LHCN-M2 (cell line): ENCODE results near the gene LRRC23. TPM values are rescaled to one million over a fixed set of nuclear protein-coding genes. Genes with fewer than 3 reads are reported as not detected.
"Not testable (repeated sequence)": the region's sequence is repeated elsewhere in the genome, so short reads cannot be mapped to it uniquely, and the experiment has no call there.

Source experiments
- DNase-seq: peaks from one replicate; pipeline ENCODE4 v3.0.0-alpha.2; 2012; ENCODE audit warnings: low read depth
- total RNA-seq: library from RNA; depleted of rRNA; stranded (reverse); fragments of >200 nt; gene quantifications from 2 replicates; pipeline ENCODE4 v1.2.3, GENCODE V29; 2014

The LRRC23 gene
- total RNA-seq, 1 experiment from 2014 or later: 5.3 TPM

DNA sequence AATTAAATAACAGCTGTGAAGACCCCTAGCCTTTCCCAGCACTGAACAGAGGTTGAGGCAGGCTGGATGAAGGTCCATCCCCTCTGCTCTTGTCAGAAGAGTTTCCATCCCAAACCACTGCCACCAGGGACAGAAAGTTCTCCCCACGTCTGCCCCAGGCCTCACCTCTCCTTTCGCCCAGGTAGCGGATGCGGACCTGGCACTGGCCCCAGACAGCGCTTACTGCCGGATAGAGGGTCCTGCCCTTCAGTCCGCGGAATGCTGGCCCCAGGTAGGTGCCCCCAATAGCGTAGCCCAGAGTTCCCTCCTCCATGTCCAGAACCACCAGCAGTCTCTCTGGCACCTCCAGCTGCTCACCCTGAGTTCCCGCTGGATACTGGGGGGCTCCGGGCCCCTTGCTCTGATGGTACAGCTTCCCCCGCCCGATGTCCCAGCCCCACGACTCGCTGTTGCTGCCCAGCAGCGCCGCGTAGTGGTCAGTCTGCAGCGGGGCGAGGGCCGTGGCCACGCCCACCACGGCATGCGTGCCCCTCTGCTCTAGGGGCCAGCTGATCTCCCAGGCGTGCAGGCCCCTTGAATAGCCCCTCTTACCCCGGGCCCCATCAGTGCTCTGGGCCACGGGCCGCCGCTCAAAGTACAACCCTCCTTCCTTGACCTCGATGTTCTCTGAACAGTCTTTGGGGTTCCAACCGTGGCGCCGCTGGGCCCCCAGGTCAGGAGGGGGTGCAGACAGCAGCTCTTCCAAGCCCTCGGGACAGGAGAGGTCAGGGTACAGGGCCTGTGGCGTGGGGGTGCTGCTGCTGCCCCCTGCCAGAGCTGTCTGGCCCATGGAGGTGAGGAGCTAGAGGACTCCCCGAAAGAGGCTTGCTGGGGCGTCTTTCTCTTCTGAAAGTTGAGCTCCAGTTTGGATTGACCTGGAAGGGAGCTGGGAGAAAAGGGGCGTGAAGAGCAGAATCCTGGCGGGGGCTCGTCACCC, 32.3 kb upstream of the LRRC23 start:
- peak; percentile 69 for DNase-seq

DNA sequence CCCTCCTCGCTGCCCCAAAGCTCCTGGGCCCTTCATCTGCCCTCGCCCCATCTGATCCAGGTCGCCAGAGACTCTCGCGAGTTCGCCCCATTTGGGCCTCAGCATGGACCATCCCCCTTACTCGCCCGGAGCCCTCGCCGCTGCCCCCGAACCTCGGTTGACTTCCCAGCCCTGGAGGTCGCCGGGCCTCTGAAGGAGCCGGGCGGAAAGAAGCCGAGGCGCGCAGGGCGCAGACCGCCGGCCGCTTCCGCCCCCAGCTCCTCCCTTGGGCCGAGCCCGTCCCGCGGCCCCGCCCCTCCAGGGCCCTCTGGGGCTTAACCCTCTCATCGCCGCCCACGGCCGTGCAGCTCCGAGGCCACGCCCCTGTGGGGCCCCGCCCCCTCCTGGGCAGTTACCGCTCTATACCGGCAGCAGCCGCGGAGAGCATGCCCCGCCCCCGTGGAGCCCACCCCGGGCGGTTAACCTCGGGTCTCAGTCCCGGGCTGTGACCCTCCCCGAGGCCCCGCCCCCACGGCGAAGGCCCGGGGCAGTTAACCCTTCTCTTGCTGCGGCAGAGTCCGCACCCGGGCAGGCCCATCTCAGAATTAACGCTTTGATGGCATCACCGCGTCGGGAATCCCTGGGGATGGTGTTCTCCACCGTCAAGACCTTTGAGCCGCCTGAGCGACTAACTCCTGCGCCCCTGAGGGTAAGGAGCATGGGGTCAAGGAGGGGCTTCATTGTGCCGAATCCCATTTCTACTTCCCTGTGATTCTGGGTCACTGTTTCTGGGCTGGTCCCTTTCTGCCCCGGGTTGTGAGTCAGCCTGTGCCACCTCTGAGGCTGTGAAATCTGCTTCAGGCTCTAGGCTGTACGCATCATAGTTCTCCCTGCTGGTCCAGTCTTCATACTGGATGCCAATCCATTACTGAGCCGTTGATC, 31.3 kb upstream of the LRRC23 start, which contains the start of gene SPSB2:
TSS of gene SPSB2 (minus strand) at position 210 of the 921 bp plus-strand sequence. CDS start 402 bp downstream, outside the sequence.
- DNase-seq: peak; percentile 95

DNA sequence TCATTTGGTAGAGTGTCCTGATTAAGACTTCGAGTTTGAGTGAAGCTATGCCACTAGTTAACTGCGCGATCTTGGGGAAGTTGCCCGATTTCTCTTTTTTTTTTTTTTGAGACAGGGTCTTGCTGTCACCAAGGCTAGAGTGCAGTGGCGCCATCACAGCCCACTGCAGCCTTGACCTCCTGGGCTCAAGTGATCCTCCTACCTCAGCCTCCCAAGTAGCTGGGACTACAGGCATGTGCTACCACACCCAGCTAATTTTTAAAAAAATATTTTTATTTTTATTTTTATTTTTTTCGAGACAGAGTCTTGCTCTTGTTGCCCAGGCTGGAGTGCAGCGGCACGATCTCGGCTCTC, 30.6 kb upstream of the LRRC23 start:
- not testable (repeated sequence) for DNase-seq

DNA sequence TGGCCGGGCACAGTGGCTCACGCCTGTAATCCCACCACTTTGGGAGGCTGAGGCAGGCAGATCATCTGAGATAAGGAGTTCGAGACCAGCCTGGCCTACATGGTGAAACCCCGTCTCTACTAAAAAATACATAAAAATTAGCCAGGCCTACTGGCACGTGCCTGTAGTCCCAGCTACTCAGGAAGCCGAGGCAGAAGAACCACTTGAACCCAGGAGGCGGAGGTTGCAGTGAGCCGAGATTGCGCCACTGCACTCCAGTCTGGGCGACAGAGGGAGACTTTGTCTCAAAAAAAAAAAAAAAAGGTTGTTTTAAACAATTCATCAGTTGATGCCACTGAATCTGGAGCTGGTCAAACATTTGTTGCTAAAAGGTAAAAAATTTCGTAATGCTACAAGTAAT, 24.8 kb upstream of the LRRC23 start:
- DNase-seq: not testable (repeated sequence)

DNA sequence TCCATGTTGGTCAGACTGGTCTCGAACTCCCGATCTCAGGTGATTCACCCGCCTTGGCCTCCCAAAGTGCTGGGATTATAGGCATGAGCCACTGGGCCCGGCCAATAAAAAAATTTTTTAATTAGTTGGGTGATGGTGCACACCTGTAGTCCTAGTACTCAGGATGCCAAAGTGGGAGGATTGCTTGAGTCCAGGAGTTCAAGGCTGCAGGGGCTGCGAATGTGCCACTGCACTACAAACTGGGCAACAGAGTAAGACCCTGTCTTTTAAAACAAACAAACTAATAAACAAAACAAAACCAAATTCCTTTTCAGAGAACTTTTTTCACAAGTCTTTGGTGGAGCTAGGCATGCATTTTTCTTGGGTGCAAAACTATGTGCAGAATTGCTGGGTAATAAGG, 21.4 kb upstream of the LRRC23 start:
- DNase-seq: no peak

DNA sequence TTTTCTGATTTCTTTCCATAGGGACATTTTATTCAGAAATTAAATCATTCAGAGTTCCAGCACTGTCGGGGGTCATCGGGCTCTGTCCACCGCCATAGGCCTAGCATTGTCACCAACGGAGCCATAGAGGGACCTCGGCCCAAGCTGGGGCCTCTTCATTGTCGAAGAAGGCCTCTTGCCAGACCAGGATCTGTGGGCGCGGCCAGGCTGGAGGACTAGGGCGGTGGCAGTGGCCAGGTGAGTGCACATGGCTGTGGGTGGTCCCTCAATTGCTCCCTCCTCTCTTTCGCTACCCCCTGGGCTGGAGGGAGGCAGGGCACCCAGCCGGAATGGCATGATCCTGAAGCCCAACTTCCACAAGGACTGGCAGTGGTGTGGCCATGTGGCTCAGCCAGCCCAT, 20.9 kb upstream of the LRRC23 start:
- no peak for DNase-seq

DNA sequence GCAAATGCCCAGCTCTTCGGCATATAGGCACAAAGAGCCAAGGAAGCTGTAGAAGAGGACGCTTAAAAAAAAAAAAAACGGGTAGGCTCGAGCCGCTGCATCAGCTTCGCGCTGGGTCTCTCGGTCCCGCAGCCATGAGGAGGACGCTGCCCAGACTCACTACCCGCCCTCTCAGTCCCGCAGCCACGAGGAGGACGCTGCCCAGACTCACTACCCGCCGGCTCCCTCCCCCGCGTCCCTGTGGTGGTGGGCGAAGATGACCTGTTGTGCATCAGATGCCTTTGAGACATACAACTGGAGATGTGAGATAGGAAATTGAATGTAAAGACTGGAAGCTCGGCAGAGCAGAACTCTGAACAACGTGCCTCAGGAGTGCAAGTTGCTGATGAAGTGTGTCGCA, 20.1 kb upstream of the LRRC23 start:
- DNase-seq: no peak

DNA sequence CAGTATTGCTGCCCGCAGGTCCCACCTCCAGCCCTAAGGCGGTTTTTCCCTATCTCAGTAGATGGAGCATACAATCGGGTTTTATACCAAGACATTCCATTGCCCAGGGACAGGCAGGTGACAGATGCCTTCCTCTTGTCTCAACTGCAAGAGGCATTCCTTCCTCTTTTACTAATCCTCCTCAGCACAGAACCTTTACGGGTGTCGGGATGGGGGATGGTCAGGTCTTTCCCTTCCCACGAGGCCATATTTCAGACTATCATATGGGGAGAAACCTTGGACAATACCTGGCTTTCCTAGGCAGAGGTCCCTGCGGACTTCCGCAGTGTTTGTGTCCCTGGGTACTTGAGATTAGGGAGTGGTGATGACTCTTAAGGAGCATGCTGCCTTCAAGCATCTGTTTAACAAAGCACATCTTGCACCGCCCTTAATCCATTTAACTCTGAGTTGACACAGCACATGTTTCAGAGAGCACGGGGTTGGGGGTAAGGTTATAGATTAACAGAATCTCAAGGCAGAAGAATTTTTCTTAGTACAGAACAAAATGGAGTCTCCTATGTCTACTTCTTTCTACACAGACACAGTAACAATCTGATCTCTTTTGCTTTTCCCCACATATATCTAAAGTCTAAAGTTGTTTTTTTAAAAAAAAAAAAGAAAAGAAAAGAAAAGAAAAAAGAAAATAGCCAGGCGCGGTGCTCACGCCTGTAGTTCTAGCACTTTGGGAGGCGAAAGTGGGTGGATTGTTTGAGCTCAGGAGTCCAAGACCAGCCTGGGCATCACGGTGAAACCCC, 18.2 kb upstream of the LRRC23 start:
- not testable (repeated sequence) for DNase-seq

DNA sequence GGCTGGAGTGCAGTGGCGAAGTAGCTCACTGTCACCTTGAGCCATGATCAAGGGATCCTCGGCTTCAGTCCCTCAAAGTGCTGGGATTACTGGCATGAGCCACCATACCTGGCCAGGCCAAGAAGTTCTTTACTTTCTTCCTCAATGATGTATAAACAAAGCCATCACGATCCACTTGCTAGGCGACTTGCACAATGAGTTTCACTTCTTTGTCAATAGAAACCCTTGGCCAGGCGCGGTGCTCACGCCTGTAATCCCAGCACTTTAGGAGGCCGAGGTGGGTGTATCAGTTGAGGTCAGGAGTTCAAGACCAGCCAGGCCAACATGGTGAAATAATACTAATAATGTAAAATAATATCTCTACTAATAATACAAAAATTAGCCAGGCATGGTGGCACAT, 17.2 kb upstream of the LRRC23 start:
- no peak for DNase-seq

DNA sequence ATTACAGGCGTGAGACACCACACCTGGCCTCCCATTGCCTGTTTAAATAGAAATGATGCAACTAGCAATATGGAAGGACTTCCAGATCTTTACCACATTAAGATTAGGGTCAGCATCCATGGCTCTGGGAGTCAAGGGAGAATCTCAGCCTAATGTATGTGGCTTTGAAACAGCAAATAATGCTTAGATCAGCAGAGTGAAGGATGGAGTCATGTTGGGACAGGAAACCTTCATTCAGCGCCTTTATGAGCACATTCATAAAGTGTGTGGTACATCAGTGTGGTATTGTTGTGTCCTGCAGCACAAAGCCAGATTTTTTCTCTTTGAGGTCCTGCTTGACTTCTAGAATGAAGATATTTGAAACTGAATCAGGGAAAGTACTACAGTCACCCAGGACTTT, 16.3 kb upstream of the LRRC23 start:
- no peak for DNase-seq

DNA sequence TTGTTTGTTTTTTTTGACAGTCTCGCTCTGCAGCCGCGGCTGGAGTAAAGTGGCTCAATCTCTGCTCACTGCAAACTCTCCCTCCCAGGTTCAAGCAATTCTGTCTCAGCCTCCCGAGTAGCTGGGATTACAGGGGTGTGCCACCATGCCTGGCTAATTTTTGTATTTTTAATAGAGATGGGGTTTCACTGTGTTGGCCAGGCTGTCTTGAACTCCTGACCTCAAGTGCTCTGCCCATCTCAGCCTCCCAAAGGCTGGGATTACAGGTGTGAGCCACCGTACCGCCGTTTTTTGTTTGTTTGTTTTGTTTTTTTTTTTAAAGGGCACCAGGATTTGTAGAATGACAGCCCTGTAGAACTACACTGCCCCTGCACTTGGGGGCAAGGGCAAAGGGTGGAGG, 15.8 kb upstream of the LRRC23 start:
- not testable (repeated sequence) for DNase-seq

DNA sequence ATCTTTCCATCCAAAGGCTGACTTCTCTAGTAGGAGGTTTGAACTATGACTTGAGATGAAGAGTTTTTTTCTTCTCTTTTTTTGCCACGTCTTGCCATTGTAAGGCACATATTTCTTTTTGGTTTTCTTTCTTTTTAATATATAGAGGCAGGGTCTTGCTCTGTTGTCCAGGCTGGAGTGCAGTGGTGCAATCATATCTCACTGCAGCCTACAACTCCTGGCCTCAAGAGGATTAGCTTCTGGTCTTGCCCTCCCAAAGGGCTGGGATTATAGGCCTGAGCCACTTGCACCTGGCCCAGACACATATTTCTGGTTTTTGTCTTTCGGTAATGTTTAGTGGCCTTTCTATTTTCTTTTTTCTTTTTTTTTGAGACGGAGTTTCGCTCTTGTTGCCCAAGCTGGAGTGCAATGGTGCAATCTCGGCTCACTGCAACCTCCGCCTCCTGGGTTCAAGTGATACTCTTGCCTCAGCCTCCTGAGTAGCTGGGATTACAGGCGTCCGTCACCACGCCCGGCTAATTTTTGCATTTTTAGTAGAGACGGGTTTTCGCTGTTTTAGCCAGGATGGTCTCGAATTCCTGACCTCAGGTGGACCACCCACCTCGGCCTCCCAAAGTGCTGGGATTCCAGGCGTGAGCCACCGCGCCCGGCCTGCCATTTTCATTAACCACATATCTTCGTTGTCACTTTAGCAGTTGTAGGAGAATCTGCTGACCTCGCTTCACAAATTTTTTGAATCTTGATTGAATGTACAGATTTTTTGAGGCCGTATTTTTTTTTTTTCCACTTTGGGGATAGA, 14.6 kb upstream of the LRRC23 start:
- DNase-seq: not testable (repeated sequence)

DNA sequence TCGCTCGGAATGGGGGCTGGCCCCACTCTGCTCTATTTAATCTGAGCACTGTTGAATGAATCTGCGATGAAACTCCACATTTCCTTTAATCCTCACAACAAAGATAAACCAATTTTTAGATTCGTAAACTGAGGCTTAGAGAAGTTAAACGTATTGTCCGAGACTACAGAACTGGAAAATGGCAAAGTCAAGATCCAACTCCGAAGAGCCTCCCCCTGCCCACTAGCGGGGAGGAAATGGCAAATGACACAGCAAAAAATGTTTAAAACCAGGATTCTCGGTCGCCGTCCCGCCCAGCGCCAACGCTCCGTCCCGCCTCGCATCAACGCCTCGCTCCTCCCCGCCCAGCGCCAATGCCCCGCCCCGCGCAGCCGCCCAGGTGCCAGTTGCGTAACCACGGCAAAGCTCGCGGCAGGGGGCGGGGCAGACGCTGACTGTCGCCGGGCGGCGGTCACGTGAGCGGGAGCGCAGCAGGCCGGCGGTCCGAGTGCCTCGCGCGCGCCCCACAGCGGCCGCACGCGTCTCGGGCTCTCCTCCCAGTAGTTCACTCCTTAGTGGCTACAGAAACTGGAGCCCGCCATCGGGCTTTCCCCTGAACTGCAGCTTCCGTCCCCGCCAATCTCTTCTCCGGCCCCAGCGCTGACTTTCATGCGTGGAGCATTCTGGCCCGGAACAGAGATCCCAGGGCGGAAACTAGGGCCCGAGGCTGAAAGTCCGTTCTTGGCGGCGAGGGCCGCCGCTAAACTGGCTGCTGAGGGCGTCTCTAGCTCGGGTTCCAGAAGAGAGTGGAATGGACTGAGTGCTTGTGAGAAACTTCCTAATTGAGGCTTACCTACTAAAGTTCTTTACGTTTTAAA, 13.6 kb upstream of the LRRC23 start:
- DNase-seq: peak; percentile 94

DNA sequence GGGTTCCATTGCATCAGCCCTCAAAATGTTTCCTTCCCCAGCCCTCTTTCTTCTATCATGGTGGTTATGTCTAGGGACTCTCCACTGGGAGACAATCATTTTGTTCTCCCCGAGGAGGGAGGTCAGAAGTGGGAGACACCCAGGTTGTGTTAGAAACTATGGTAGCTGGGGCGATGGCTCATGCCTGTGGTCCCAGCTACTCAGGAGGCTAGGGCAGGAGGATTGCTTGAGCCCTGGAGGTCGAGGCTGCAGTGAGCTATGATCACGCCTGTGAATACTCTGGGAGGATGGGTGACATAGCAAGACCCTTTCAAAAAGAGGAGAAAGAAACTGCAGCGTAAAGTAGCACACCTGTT, 13.0 kb upstream of the LRRC23 start:
- no peak for DNase-seq

DNA sequence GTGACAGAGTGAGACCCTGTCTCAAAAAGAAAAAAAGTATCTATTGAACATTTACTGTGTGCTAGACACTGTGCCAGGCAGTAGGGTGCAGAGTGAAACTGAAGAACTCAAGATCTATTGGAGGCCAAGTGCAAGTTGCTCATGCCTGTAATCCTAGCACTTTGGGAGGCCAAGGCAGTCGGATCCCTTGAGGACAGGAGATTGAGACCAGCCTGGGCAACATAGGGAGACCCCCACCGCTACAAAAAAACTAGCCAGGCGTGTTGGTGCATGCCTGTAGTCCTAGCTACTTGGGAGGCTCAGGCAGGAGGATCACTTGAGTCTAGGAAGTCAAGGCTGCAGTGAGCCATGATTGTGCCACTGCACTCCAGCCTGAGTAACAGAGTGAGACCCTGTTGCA, 11.9 kb upstream of the LRRC23 start:
- not testable (repeated sequence) for DNase-seq

DNA sequence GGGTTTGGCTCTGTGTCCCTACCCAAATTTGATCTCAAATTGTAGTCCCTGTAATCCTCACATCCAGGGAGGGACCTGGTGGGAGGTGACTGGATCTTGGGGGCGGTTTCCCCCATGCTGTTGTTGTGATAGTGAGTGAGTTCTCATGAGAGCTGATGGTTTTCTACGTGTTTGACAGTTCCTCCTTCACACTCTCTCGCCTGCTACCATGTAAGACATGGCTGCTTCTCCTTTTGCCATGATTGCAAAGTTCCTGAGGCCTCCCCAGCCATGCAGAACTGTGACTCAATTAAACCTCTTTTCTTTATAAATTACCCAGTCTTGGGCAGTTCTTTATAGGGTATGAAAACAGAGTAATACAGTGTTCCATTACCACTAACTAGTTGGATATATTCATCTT, 10.3 kb upstream of the LRRC23 start:
- no peak for DNase-seq

DNA sequence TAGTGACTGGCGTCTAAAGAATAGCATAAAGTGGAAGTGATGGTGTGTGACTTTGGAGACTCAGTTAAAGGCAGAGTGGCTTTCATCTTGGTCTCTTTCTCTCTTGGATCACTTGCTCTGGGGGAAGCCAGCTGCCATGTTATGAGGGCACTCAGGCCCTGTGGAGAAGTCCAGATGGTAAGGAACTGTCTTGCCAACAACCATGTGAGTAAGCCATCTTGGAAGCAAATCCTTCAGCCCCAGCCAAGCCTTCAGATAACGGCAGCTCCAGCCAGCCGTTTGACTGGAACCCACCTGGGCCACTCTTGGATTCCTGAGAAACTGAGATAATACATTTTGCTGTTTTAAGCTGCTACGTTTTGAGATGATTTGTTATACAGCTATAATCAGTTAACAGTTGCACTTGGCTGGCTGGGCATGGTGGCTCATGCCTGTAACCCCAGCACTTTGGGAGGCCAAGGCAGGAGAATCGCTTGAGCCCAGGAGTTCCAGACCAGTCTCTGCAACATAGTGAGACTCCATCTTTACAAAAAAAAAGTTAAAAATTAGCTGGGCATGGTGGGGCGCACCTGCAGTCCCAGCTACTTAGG, 7.7 kb upstream of the LRRC23 start:
- DNase-seq: no peak

DNA sequence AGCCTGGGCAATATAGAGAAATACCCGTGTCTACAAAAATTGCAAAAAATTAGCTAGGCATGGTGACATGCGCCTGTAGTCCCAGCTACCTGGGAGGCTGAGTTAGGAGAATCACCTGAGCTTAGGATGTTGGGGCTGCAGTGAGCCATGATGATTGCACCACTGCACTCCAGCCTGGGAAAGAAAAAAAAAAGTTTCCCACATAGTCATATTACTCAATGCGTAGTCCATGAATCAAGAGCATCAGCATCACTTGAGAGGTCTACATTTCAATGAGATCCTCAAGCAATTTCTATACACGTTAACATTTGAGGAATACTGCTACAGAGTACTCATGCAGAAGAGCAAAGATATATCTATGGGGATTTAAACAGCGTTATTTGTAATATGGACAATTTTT, 5.2 kb upstream of the LRRC23 start:
- DNase-seq: no peak

DNA sequence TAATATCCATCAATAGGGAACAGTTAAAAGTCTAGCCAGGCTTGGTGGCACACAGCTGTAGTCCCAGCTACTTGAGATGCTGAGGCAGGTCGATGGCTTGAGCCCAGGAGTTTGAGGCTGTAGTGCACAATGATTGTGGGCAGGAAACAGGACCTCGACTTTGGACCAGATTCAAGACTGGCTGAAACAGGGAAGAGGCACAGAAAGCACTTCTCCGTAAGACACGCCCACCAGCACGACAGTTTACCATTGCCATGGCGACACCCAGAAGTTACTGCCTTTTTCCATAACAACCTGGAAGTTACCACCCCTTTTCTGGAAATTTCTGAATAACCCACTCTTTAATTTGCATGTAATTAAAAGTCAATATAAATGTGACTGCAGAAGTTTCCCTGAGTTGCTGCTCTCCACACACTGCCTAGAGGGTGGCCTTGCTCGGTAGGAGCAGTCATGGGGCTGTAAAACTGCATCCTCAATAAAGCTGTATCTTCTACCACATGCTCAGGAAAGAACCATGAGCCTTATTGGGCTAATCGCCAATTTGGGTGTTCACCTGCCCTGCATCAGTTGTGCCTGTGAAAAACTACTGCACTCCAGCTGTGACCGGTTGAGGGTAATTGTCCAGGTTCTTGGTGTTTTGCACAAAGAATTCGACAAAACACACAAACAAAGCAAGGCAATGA, 4.6 kb upstream of the LRRC23 start:
- DNase-seq: peak; percentile 40
